Caco-2 (cell line): ENCODE data around the gene TM4SF18. TPM values are rescaled to one million over a fixed set of nuclear protein-coding genes. Genes with fewer than 3 reads are reported as not detected.
A peak's percentile ranks its signal among the peaks of the same experiment; 100 is the strongest.

Source experiments
- BruUV-seq: library from RNA; stranded (reverse); fragments of 400-500 nt; replicated peaks from 2 replicates; lab custom pipeline; 2021; lab: Mats Ljungman, UMichigan
- CTCF ChIA-PET: fragments of 300-600 bp; sonication (Branson Sonifier 250); formaldehyde crosslinking; loops from one replicate; lab custom pipeline; 2022; ENCODE audit warnings: antibody characterized with exemption; lab: Charles Lee
- POLR2A ChIA-PET: fragments of 300-600 bp; sonication (Branson Sonifier 250); formaldehyde crosslinking; loops from one replicate; lab custom pipeline; 2022; ENCODE audit warnings: antibody characterized with exemption; lab: Charles Lee
- DNase-seq, 2 experiments: peaks; one replicate each; pipeline versions ENCODE4 v3.0.0 to v3.0.0-alpha.2; 2020 to 2022
- H3K27me3 ChIP-seq: replicated peaks from 2 replicates; pipeline ENCODE4 v1.6.0; 2011; ENCODE audit warnings: low read length; ENCODE audit not compliant: control insufficient read depth, insufficient read depth
- H3K36me3 ChIP-seq: 2 replicates; pipeline ENCODE4 v1.5.1; 2011; ENCODE audit warnings: low read length; ENCODE audit not compliant: control insufficient read depth, insufficient read depth
- H3K4me1 ChIP-seq: fragments of 250-450 bp; sonication (Bioruptor Pico); 2 replicates; pipeline ENCODE4 v1.5.1; 2020; ENCODE audit warnings: mild to moderate bottlenecking
- H3K4me3 ChIP-seq: 2 replicates; pipeline ENCODE4 v1.5.1; 2011; ENCODE audit warnings: low read depth, mild to moderate bottlenecking, control low read depth, low read length
- H3K9me3 ChIP-seq: fragments of 250-450 bp; sonication (Bioruptor Pico); 2 replicates; pipeline ENCODE4 v1.5.1; 2020; ENCODE audit warnings: mild to moderate bottlenecking, moderate library complexity
- H3K27ac Mint-ChIP-seq: one replicate; pipeline ENCODE4 v1.8.0; 2022; ENCODE audit warnings: mixed read lengths; ENCODE audit not compliant: unreplicated experiment
- H3K27me3 Mint-ChIP-seq: one replicate; pipeline ENCODE4 v1.8.0; 2022; ENCODE audit warnings: mixed read lengths; ENCODE audit not compliant: insufficient read depth, unreplicated experiment
- H3K36me3 Mint-ChIP-seq: one replicate; pipeline ENCODE4 v1.8.0; 2022; ENCODE audit warnings: mild to moderate bottlenecking, mixed read lengths; ENCODE audit not compliant: insufficient read depth, unreplicated experiment
- H3K4me1 Mint-ChIP-seq: one replicate; pipeline ENCODE4 v1.8.0; 2022; ENCODE audit warnings: low read depth, mixed read lengths; ENCODE audit not compliant: unreplicated experiment
- H3K4me3 Mint-ChIP-seq: one replicate; pipeline ENCODE4 v1.8.0; 2022; ENCODE audit warnings: mild to moderate bottlenecking, moderate library complexity, mixed read lengths; ENCODE audit not compliant: unreplicated experiment
- H3K9me3 Mint-ChIP-seq: one replicate; pipeline ENCODE4 v1.8.0; 2022; ENCODE audit warnings: mixed read lengths; ENCODE audit not compliant: unreplicated experiment
- intact Hi-C: fragments of 100-400 bp; cut with micrococcal nuclease; formaldehyde crosslinking; loops from one replicate; pipeline ENCODE4 v1.10.0; 2022; ENCODE audit not compliant: unreplicated experiment
- total RNA-seq: library from RNA; stranded (reverse); gene quantifications from 2 replicates; pipeline ENCODE4 v1.2.3, GENCODE V29; 2022
- TF ChIP-seq, protein P1 (sequence below), 2 experiments: fragments of 200-600 bp in 1 of 2; IDR thresholded peaks; 1 replicate in 1 of 2; 2 replicates in 1 of 2; pipeline versions ENCODE4 v1.5.1 to v1.8.0; 2011 to 2022; ENCODE audit warnings: antibody characterized with exemption in 1 of 2, control low read depth in 1 of 2, inconsistent platforms in 1 of 2, low read depth in 1 of 2, low read length in 1 of 2, mild to moderate bottlenecking in 1 of 2, moderate library complexity in 1 of 2; ENCODE audit not compliant: insufficient read depth in 1 of 2, severe bottlenecking in 1 of 2, unreplicated experiment in 1 of 2

TM4SF18 gene
- total RNA-seq, 1 experiment from 2014 or later: not detected

DNA sequence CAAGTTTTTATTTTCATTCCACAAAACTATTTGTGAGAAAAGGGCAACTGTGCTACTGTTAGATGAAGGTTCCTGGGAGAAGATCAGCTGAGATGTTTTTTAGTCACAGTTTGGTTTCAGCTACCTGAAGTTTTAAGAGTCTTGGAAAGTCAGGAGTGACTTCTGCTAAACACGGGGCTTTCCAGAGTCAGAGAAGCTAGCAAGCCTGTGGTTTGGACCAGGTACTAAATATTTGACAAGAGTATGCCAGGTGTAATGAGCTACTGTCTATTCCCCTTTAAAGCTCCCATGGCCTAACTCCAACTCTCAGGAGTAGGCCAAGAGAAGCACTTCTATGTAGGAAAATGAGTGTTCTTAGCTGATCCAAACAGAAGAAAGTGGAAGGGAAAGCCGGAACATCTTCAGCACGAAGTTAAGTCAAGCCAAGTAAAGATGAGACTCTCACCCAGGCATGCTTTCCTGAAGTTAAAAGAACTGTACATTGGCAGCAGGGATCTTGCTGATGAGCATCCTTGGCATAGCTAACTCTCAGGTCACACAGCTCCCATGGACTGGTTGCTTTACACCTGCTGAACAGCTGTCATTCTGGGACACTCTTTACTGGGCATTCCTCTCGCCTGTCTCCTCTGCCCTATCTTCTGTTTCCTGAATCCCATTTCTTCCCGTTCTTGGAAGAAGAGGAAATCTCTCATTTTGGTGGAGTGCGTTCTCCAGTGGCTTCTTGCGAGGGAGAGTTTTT lies 22.5 kb downstream of the TM4SF18 start:
- CTCF ChIA-PET: no interaction called here
- peak overlapping the region; percentile 78 for H3K27ac Mint-ChIP-seq
- H3K4me1 Mint-ChIP-seq: peaks cover 31% of the 10 kb centered on the region

DNA sequence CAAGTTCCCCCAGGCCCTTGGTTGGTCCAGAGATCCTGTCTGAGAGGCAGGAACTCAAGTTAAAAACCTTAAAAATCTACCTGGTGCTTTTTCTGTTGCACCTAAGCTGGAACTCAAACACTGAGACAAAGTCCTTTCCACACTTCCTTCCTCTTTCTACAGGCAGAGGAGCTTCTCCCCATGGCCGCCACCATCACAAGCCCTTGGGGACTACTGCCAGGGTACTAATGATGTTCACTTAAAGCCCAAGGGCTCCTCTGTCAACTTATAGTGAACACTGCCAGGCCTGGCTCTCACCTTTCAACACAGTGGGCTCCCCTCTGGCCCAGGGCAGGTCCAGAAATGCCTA lies 26.0 kb downstream of the TM4SF18 start:
- no peaks in the 10 kb centered on the region for H3K36me3 ChIP-seq
- no TSS peak for BruUV-seq
- H3K4me1 ChIP-seq: peaks cover 7% of the 10 kb centered on the region; the same call in 1 of the 2 replicates
- no peak for DNase-seq
- Mint-ChIP-seq H3K36me3 (no peaks in the 10 kb centered on the region), H3K27me3 (no peaks in the 10 kb centered on the region), H3K4me1 (peaks cover 16% of the 10 kb centered on the region), H3K27ac (no peak overlapping the region), H3K9me3 (peaks cover 12% of the 10 kb centered on the region), H3K4me3 (no peak overlapping the region)
- ChIA-PET POLR2A (no interaction called here), CTCF (no interaction called here)
- H3K9me3 ChIP-seq: peaks cover 8% of the 10 kb centered on the region; the same call in 1 of the 2 replicates
- H3K27me3 ChIP-seq: no peaks in the 10 kb centered on the region
- no peak overlapping the region for H3K4me3 ChIP-seq
- TF ChIP-seq, protein P1, sequence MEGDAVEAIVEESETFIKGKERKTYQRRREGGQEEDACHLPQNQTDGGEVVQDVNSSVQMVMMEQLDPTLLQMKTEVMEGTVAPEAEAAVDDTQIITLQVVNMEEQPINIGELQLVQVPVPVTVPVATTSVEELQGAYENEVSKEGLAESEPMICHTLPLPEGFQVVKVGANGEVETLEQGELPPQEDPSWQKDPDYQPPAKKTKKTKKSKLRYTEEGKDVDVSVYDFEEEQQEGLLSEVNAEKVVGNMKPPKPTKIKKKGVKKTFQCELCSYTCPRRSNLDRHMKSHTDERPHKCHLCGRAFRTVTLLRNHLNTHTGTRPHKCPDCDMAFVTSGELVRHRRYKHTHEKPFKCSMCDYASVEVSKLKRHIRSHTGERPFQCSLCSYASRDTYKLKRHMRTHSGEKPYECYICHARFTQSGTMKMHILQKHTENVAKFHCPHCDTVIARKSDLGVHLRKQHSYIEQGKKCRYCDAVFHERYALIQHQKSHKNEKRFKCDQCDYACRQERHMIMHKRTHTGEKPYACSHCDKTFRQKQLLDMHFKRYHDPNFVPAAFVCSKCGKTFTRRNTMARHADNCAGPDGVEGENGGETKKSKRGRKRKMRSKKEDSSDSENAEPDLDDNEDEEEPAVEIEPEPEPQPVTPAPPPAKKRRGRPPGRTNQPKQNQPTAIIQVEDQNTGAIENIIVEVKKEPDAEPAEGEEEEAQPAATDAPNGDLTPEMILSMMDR (IDR thresholded peaks at IDR 0.05; ENCODE audit: insufficient read depth in 1 of 2, low read depth in 1 of 2, low read length in 1 of 2, severe bottlenecking in 1 of 2, unreplicated experiment in 1 of 2): no peak
- intact Hi-C loops: no loop called here

More for the DNA sequence above, 22.5 kb downstream of the TM4SF18 start:
- no TSS peak for BruUV-seq
- TF ChIP-seq, protein P1 (IDR thresholded peaks at IDR 0.05; ENCODE audit: insufficient read depth in 1 of 2, low read depth in 1 of 2, low read length in 1 of 2, severe bottlenecking in 1 of 2, unreplicated experiment in 1 of 2): no peak
- Histone ChIP-seq H3K36me3 (no peaks in the 10 kb centered on the region), H3K27me3 (no peaks in the 10 kb centered on the region), H3K4me1 (peaks cover 27% of the 10 kb centered on the region), H3K4me3 (no peak overlapping the region), H3K9me3 (peaks cover 8% of the 10 kb centered on the region; the same call in 1 of the 2 replicates)
- H3K9me3 Mint-ChIP-seq: no peaks in the 10 kb centered on the region
- intact Hi-C loops: no loop called here
- POLR2A ChIA-PET: interaction anchor here (0.6 kb wide), 1 partner anchor 1452 kb away, joined by 3 read pairs; the partner anchor contains the start of gene SIAH2
- no peak overlapping the region for H3K4me3 Mint-ChIP-seq
- no peaks in the 10 kb centered on the region for H3K36me3 Mint-ChIP-seq
- no peak for DNase-seq
- no peaks in the 10 kb centered on the region for H3K27me3 Mint-ChIP-seq

DNA sequence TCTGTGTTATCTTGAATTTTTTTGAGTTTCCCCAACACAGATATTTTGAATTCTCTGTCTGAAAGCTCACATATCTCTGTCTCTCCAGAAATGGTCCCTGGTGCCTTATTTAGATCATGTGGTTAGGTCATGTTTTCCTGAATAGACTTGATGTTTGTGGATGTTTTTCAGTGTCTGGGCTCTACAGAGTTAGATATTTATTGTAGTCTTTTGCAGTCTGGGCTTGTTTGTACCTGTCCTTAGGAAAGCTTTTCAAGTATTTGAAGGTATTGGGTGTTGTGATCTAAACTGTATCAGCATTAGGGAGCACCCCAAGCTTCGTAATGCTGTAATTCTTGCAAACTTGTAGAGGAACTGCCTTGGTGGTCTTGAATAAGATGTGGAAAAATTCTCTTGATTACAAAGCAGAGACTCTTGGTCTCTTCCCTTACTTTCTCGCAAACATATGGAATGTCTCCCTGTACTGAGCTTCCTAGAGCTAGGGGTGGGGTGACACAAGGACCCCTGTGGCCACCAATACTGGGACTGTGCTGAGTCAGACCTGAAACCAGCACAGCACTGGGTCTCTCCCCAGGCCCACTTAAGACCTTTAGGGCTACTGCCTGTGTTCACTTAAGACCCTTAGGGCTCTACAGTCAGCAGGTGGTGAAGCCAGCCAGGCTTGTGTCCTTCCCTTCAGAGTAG lies 26.5 kb downstream of the TM4SF18 start:
- ChIA-PET CTCF (no interaction called here), POLR2A (no interaction called here)

More for the DNA sequence above, 26.5 kb downstream of the TM4SF18 start:
- Mint-ChIP-seq H3K36me3 (no peaks in the 10 kb centered on the region), H3K4me1 (peaks cover 16% of the 10 kb centered on the region), H3K27me3 (no peaks in the 10 kb centered on the region), H3K27ac (no peak overlapping the region), H3K9me3 (peaks cover 12% of the 10 kb centered on the region), H3K4me3 (no peak overlapping the region)
- TF ChIP-seq, protein P1 (IDR thresholded peaks at IDR 0.05; ENCODE audit: insufficient read depth in 1 of 2, low read depth in 1 of 2, low read length in 1 of 2, severe bottlenecking in 1 of 2, unreplicated experiment in 1 of 2): no peak
- H3K4me3 ChIP-seq: no peak overlapping the region
- peaks cover 8% of the 10 kb centered on the region; the same call in 1 of the 2 replicates for H3K9me3 ChIP-seq
- H3K27me3 ChIP-seq: no peaks in the 10 kb centered on the region
- no TSS peak for BruUV-seq
- intact Hi-C loops: no loop called here
- no peaks in the 10 kb centered on the region for H3K36me3 ChIP-seq
- peaks cover 10% of the 10 kb centered on the region; the same call in 1 of the 2 replicates for H3K4me1 ChIP-seq
- DNase-seq: no peak
